K562 treated with DMSO at 1 percent for 12 hours (cell line): ENCODE data around the gene EPC1. TPM values are rescaled to one million over a fixed set of nuclear protein-coding genes. Genes with fewer than 3 reads are reported as not detected.

Experiments
- total RNA-seq: library from RNA; unstranded; fragments of 300-600 nt; gene quantifications from 2 replicates; pipeline ENCODE4 v1.2.3, GENCODE V29; 2022; ENCODE audit not compliant: insufficient read depth

The EPC1 gene, protein sequence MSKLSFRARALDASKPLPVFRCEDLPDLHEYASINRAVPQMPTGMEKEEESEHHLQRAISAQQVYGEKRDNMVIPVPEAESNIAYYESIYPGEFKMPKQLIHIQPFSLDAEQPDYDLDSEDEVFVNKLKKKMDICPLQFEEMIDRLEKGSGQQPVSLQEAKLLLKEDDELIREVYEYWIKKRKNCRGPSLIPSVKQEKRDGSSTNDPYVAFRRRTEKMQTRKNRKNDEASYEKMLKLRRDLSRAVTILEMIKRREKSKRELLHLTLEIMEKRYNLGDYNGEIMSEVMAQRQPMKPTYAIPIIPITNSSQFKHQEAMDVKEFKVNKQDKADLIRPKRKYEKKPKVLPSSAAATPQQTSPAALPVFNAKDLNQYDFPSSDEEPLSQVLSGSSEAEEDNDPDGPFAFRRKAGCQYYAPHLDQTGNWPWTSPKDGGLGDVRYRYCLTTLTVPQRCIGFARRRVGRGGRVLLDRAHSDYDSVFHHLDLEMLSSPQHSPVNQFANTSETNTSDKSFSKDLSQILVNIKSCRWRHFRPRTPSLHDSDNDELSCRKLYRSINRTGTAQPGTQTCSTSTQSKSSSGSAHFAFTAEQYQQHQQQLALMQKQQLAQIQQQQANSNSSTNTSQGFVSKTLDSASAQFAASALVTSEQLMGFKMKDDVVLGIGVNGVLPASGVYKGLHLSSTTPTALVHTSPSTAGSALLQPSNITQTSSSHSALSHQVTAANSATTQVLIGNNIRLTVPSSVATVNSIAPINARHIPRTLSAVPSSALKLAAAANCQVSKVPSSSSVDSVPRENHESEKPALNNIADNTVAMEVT
- 3.2 and 16.9 TPM in 2 replicates for total RNA-seq

DNA sequence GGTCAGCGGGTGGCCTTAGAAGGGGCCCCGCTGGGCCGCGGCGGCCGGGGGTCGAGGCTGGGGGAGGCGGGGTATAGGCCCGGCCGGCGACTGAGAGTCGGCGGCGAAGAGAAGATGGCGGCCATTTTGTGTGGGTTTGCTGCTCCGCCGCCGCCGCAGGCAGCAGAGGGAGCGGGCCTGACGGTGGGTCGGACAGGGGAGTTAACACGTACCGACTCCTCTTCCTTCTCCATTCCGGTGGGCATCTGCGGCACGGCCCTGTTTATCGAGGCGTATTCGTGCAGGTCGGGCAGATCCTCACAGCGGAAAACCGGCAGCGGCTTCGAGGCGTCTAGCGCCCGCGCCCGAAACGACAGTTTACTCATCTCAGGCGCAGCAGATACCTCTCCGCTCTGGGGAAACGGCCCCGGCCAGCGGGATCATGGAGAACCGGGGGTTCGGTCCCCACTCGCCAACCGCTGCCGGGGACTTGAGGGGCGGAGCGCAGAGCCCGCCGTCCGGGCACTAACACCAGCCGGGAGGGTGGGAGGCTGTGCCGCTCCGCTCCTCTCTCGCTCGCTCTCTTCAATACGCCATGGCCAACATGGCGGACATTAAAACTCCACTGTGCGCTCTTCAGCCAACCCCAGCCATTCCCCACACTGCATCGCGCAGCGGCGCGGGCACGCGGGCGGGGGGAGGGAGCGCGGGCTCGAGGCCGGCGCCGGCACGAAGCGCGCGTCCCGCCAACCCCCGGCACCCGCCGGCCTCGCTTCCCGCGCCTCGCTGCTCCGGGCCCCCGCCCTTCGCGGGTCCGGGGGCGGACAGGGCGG lies at the start of gene EPC1:
EPC1 (minus strand) TSS at position 608 of the 812 bp plus-strand sequence; CDS start at position 365, 243 bp downstream.

Other genes with a start within 250 kb of the EPC1 start
- 1.9 TPM in 1 of 2 replicates, not detected in the other for gene CCDC7, start 99.0 kb upstream of the EPC1 start, total RNA-seq